NB4 (cell line): ENCODE data around the gene CATSPER4.

ENCODE experiments used
- MAX ChIP-seq: IDR thresholded peaks from 2 replicates; pipeline ENCODE4 v1.6.1; 2011; ENCODE audit warnings: low read depth, low read length
- MYC ChIP-seq: IDR thresholded peaks from 2 replicates; pipeline ENCODE4 v1.6.1; 2011; ENCODE audit warnings: low read depth, low read length
- POLR2A ChIP-seq: IDR thresholded peaks from 2 replicates; pipeline ENCODE4 v1.6.1; 2011; ENCODE audit warnings: mild to moderate bottlenecking; ENCODE audit not compliant: insufficient read length; ENCODE audit errors: extremely low read depth
- TF ChIP-seq, protein P1 (sequence below): IDR thresholded peaks from one replicate; pipeline ENCODE4 v1.5.1; 2012; ENCODE audit warnings: low read depth, low read length

DNA sequence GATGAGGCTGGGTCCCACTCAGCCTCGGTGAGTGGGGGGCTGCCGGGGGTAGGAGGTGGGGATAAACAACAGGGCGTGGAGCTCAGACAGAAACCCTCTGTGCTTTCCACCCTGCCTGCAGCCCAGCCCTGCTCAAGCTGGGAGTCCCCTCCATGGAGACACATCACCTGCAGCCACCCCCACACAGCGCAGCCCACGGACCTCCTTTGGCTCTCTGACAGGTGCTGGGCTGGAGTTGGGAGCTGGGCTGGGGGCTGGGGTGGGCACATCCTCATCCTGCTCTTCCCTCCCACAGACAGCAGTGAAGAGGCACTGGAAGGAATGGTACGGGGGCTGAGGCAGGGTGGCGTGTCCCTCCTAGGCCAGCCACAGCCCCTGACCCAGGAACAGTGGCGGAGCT lies 1.9 kb upstream of the CATSPER4 start:
- TF ChIP-seq, protein P1, sequence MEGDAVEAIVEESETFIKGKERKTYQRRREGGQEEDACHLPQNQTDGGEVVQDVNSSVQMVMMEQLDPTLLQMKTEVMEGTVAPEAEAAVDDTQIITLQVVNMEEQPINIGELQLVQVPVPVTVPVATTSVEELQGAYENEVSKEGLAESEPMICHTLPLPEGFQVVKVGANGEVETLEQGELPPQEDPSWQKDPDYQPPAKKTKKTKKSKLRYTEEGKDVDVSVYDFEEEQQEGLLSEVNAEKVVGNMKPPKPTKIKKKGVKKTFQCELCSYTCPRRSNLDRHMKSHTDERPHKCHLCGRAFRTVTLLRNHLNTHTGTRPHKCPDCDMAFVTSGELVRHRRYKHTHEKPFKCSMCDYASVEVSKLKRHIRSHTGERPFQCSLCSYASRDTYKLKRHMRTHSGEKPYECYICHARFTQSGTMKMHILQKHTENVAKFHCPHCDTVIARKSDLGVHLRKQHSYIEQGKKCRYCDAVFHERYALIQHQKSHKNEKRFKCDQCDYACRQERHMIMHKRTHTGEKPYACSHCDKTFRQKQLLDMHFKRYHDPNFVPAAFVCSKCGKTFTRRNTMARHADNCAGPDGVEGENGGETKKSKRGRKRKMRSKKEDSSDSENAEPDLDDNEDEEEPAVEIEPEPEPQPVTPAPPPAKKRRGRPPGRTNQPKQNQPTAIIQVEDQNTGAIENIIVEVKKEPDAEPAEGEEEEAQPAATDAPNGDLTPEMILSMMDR, result no peak
- no peak for TF ChIP-seq MAX
- TF ChIP-seq POLR2A, result no peak
- TF ChIP-seq MYC, result no peak
